Effector CD8-positive, alpha-beta T cell (primary cell): Measurements from ENCODE around the gene OR4D5.

Experiments used
- DNase-seq: peaks from one replicate; lab custom pipeline; 2025; lab: John Stamatoyannopoulos, UW
- total RNA-seq, 4 experiments: gene quantifications; one replicate each; lab custom pipeline; 2026; lab: John Stamatoyannopoulos, UW

The OR4D5 gene
- 0 reads per million in 4 experiments for total RNA-seq

DNA sequence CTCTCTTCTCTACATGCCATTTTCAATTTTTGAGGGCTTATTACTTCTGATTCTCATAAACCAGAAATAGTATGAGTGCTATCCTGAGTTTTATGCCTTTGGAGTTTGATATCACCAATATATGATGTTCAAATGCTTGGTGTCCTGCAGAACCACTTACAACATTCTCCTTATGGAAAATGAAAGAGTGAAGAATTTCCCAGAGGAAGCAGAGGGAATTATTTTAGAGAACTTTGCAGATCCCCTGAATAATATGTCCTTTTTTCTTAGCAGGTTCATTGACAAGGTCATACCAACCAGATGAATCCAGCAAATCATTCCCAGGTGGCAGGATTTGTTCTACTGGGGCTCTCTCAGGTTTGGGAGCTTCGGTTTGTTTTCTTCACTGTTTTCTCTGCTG is at the start of gene OR4D5:
Gene OR4D5, plus strand, starts transcription at position 301 of the 400 bp plus-strand sequence. Its CDS starts 0 bp downstream, at position 301.
- DNase-seq = no peak

DNA sequence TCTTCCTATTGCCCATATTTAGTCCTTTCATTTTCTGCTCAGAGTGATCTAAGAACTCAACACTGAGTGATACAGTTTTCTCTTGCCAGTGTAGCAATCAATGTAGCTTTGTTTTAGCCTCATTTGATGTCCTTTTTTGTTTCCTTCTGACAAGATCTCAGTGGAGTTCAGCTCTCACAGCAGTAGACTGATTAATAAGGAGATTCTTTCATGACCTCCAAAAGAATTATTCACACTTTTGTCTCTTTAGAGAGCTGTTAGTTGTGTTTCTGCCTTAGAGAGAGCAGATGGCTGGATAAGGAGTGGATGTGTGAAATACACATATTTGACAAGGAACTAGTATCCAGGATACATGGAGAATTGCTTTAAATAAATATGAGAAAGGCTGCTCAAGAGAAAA is 47.4 kb upstream of the OR4D5 start:
- no peak for DNase-seq

DNA sequence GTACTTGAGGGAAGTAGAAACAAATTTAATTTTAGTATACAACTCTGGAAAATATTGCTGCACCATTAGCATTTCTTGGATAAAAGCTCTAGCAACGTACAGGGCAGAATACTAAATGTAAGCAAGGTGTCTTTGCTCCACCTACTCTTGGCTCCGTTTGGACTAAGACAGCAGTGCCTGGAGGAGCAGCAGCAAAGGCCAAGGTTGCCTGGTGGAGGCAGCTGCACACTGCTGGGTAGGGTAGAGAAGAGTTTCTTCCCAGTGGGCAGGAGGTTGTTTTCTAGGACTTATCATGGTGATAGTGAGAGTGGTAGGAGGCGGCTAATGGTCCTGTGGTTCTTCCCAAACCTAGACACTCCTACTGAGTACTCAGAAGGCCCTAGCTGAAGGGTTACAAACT is 39.6 kb upstream of the OR4D5 start:
- DNase-seq = no peak

DNA sequence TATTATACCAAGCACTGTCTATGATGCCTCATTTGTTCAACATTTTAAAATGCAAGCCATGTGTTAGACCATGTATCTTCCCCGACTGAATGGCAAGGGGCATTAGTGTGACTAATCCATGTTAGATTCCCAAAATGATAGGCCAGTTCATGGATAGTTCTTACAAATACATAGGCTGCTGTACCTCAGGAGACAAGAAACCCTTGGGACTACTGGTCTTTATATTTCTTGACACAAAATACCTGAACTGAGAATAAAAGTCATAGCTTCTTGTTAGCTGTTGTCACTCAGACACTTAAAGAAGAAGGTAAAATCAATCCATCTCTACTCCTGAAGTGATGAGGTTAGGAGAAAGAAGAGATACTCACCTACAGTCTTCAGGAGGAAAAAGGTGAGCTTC is 37.5 kb upstream of the OR4D5 start, which contains the start of gene OR8D4:
Gene OR8D4, plus strand, starts transcription at position 301 of the 400 bp plus-strand sequence. CDS start 4,265 bp downstream, outside the sequence.
- DNase-seq = no peak

DNA sequence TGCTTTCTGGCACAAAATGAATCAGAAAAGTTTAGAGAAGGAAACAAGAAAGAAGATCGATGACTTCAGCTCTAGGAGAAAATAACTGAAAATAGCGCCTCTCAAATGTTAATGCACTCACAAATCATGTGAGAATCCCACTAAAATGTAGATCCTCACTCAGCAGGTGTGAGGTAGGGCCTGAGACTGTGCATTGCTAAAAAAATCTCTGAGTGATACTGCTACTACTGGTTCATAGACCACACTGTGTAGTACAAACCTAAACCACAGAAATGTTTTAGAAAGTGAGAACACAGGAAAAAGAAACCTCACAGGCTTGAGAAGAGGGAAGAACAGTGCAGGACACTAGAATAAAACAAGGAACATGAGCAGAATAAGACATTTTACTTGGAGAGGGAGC is 35.5 kb upstream of the OR4D5 start:
- no peak for DNase-seq

DNA sequence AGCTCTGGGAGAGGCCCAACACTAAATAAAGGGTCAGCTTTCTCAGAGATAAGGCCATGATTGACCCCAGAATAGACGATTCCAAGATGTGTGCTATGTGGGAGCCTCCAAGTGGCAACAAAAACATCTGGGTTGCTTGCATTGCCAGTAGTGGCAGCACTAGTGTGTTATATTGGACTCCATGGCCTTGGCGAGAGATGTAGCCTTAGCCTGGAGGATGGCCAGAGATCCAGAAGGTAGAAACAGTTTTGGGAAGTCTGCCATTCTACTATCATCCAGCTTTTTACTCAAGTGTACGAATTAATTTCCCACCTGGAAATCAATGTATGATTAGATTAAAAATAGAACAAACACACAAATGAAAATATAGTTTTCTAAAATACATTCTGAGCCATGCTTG is 34.5 kb upstream of the OR4D5 start:
- no peak for DNase-seq

DNA sequence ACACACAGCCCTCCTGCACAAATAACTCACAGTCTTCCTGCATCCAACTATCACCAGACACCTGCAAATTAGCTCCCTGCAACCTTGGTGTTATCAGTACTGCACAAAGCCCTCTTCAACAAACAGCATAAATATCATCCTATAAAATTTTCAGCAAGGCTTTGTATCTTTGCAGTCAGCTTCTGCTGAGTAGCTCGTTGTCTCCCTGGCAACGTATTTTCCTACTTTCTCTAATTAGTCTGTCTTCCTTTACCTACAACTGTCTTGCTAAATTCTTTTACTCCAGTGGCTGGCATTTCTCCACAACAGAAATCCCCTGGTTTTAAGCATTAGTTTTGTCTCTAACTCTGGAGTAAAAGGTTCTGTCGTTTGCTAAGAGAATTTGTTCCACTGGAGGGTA is 33.6 kb upstream of the OR4D5 start:
- DNase-seq = no peak

DNA sequence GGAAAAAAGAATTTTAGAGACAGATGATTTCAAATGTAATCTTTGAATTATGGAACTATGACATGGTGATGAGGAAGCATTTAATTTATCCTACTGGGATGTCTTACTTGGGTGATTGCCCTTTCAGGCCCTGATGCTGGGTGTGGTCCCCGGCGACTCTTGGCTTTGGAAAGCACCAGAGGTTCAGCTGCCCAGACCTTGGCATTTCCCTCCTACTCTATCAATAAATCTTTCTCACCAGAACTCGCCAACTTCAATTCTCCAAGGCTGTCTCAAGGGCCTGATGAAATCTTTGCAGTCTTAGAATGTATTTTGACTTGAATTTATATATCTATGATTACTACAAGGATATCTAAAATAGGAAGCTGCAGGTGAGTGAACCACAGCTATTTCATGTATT is 18.5 kb upstream of the OR4D5 start:
- no peak for DNase-seq

DNA sequence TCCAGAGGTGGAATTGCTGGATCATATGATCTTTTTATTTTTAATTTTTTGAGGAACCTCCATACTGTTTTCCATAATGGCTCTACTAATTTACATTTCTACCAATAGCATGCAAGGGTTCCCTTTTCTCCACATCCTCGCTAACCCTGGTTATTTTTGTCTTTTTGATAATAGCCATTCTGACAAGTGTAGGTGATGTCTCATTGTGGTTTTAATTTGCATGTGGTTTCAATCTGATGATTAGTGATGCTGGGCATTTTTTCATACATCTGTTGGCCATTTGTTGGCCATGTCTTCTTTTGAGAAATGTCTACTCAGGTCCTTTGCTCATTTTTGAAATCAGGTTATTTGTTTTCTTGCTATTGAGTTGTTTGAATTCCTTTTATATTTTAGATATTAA is 15.4 kb upstream of the OR4D5 start:
- DNase-seq = no peak

DNA sequence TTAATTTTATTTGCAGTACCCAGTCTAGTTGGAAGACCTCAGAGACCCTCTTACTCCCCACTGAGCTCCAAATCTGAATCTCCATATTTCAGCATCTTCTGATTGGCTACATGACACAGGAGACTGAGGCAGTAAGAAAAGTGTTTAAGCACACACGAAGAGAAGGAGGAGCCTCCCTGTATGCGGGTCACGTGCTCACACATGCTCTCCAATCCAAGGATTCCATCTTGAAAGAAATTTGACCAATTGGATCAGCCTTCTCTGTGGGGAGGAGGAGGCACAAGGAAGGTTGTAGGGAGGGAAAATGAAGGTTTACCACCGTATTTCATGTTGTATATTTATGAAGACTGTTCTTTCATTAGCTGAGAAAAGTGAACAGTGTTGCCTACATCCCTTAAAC is 3.0 kb downstream of the OR4D5 start:
- no peak for DNase-seq

DNA sequence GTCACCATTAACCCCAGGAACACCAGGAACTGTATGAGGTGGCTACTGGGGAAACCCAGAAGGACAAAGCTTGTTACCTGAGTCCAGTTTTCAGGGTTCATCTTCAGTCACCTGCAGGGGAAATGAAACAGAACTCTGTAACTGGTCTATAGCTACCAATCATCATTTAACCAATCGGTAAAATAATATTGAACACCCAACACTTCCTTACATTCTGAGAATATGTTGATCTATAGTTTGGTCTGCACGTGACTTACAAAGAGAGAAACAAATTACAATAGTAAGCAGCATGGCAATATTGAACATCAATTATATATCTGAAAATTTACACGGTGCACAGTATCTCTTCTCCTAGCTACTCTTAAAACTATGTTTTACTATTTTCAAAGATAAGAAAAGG is 4.3 kb downstream of the OR4D5 start, which contains the start of gene OR6T1:
Gene OR6T1, minus strand, starts transcription at position 101 of the 400 bp plus-strand sequence. Its CDS starts 0 bp downstream, at position 101.
- no peak for DNase-seq

DNA sequence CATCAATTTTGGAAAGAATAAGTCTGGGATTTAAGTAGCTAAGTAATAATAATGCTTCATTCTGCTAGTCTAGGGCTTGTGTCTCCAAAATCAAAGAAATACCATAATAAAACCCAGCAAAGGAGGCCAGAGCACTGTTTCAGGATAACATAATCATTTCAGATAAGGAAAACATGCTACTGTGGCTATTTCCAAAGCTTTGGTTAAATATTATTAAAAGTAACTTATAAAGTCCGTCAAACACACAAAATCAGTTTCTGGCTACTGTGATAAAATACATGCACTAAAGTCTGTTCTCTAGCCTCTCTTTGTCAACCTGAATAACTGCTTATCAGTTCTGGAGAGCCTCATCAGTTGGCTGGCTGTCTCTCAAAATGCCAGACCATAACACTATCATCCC is 5.7 kb downstream of the OR4D5 start:
- DNase-seq = no peak

DNA sequence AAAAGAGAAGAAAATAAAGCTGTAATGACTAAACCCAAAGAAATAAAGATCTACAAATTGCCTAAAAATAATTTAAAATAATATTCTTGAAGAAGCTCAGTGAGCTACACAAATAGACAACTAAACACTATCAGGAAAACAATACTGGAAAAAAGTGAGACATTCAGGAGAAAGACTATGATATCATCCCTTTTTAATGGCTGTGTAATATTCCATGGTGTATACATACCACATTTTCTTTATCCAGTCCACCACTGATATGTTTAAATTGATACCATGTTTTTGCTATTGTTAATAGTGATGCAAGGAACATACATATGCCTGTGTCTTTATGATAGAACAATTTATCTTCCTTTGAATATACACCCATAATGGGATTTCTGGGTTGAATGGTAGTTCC is 17.3 kb downstream of the OR4D5 start:
- DNase-seq = no peak

DNA sequence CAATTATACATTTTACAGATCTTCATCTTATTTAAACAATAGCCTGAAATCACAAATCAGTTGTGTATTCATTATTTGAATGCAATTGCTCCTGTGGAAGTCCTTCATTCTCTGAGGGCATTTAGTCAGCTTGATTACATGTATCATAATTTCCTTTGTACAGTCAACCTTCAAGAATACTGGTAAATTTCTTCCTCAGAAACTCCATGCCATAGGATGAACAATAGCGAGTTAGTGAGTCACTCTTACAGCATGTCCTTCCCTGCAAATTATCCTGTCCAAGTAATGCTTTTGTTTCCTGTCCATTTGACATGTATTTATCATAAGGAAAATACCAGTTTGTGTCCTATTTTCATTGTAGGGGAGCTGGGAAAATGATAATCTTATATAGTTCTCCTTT is 34.4 kb downstream of the OR4D5 start:
- no peak for DNase-seq

DNA sequence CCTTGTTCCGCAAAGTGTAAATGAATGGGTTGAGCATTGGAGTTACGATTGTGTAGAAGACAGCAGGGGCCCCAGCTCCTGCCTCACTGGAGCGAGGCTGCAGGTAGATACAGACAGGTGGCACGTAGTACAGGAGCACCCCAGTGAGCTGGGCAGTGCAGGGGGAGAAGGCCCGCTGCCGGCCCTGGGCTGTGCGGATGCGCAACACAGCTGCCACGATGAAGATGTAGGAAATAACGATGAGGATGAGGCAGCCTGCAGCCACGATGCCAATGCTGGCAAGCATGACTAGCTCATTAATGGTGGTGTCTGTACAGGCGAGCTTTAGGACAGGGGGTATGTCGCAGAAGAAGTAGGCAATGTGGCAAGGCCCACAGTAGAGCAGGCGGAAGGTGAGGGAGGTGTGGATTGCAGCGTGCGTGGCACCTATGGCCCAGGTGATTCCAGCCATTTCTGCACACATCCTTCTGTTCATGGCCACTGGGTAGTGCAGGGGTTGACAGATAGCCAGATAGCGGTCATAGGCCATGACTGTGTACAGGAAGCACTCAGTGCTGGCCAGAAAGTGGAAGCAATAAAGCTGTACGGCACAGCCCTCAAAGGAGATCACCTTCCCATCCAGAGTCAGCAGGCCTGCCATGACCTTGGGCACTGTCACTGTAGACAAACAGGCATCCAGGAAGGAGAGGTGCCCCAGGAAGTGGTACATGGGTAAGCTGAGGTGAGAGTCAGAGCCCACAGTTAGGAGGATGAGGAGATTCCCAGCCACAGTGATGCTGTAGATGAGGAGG is 37.5 kb downstream of the OR4D5 start:
- DNase-seq = no peak

DNA sequence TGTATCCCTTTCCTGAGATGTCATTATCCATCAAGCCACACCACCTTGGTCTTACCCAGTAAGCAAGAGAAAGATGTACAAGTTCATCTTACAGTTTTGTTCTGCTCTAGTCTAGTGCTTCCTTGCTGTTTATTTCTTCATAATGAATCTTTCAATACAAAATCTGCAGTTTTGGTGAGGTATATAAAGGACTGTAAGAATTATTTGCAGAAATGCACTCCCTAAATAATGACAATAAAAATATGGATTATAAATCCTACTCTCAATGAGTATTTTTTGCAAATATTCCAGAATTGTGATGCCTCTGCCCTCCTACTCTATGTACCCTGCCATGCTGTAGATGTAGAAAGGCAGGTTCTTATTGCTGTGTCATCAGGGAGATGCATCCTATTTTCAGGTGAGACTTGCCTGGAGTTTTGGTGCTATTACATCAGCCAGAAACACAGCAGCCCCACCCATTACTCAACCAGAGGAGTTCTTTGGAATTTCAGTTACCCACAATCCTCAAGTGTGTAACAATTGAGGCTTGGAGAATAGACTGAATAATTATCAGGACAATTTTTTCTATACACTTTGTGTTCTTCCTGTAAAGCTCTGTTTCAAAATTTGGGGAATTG is 38.4 kb downstream of the OR4D5 start, which contains the start of gene OR10S1:
Gene OR10S1, minus strand, starts transcription at position 51 of the 617 bp plus-strand sequence. CDS start 117 bp downstream, outside the sequence.
- no peak for DNase-seq

DNA sequence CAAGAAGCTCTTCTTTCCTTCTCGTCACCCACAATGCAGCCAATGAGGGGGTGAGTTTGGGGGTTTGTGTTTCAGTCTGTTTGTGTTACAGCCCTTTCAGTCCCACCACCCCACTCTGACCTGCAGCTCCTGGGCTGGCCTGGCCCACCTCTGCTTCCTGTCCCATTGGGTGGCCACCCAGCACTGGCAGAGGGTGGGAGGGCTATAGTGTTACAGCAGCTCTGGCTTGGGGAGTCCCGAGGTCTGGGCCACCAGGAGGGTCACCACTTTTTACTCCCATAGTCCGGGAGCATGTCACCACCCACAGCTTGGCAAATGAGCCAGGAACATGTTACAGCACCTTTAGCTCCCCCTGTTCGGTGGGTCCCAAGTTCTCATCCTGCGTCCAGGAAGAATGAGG is 39.9 kb downstream of the OR4D5 start:
- DNase-seq = no peak
